ENCODE measurements around the gene ZNF502.

ZNF502 gene

DNA sequence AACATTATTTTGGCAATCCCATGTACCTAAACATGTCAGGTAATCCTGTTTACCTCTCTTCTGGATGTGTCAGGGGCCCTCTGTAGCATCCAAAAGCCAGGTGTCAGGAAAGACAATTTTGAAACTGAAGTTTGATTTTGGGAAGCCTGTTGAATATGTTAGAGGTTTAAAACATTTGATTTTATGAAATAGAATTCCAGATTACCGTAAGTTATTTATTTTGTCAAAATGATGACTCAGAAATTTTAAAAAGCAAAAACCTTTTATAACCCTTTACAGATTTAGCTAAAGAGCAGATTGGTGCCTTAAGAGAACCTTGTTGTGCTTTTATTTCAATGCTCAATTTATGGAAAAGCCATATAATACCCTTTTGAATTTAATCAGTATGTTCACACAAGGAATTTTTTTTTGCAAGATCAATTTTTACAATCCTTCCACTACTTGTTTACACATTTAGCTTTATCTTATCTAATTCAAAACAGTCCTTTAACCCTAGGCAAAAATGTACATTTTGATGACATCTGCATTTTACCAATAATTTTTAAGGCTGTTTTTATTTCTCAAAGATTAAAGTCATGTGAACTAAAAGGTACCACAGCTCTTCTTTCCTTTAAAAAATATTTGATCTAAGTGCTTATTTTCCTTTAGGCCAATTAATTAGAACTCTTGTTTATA, 59.1 kb downstream of the ZNF502 start:
- DNase-seq = no peak

DNA sequence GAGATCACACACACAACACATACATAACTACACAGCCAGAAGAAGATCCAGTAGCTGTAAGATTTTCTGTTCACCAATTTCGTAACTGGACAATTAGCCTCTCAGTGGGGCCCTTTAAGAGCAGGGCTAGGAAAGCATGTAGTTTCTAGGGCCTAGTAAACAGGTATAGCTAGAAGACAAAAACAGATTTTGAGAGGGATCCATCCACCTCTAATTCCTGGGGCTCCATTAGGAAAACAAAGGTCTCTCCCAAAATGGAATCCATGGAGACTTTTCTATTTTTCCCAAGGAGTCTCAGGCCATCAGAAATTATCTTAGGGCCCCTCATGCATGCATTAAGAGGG, 59.6 kb downstream of the ZNF502 start:
- DNase-seq = no peak
